SK-N-MC (cell line): ENCODE data around the gene LDLRAD3.

Experiments
- EZH2 ChIP-seq: fragments of 200-600 bp; sonication (generic); IDR thresholded peaks from one replicate; pipeline ENCODE4 v1.6.1; 2017; ENCODE audit warnings: antibody characterized with exemption
- FOXP2 ChIP-seq: optimal IDR thresholded peaks from 2 replicates; pipeline ENCODE3; 2011; ENCODE audit warnings: mild to moderate bottlenecking, moderate library complexity; ENCODE audit not compliant: insufficient read depth; ENCODE audit errors: extremely low read length, control extremely low read depth
- POLR2AphosphoS5 ChIP-seq: IDR thresholded peaks from 2 replicates; pipeline ENCODE4 v1.6.1; 2012; ENCODE audit warnings: mild to moderate bottlenecking, low read depth, low read length, borderline replicate concordance

GRCh38 chr11:36053281-36053680 lies 109.4 kb downstream of the LDLRAD3 start:
- TF ChIP-seq POLR2AphosphoS5 (no peak), EZH2 (no peak), FOXP2 (no peak)
